AG04449 (cell line): ENCODE data around the gene RASSF8.

Experiments used
- CTCF ChIA-PET: fragments of 350-600 bp; formaldehyde crosslinking; extraction: SDS; loops from one replicate; lab custom pipeline; 2021; ENCODE audit warnings: antibody characterized with exemption; lab: Yijun Ruan, JAX
- POLR2A ChIA-PET: fragments of 400-600, 350-600 bp; formaldehyde crosslinking; extraction: SDS; loops from one replicate; lab custom pipeline; 2020; ENCODE audit warnings: antibody characterized with exemption, inconsistent platforms; lab: Yijun Ruan, JAX
- DNase-seq: peaks from one replicate; pipeline ENCODE4 v3.0.0-alpha.2; 2010; ENCODE audit warnings: low read depth, low spot score
- H3K4me3 ChIP-seq: 2 replicates; pipeline ENCODE4 v1.5.1; 2011; ENCODE audit warnings: low read depth, mild to moderate bottlenecking, control low read depth, low read length
- TF ChIP-seq, protein P1 (sequence below): IDR thresholded peaks from one replicate; pipeline ENCODE4 v1.5.1; 2011; ENCODE audit warnings: mild to moderate bottlenecking, moderate library complexity, low read length, control low read depth, inconsistent platforms; ENCODE audit not compliant: insufficient read depth; ENCODE audit errors: missing control alignments

The RASSF8 gene

DNA sequence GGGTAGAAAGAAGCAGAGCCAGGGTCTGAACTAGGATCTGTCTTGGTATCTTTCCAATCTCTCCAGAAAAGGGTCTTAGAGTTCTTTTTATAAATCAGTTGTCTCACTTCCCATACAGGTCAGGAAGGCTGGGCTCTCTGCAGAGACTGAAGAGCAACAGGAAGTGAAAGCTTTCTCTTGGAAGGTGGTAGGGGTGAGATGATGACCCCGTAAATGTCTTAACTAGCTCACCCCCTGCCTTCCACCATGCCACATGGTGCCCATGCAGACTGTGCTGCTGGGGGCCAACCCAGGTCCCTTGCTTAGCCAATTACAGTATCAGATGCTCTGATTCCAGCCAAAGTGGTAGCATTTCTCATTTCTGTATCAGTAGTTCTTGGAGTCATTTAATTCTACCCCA lies 17.6 kb upstream of the RASSF8 start:
- no peak for DNase-seq
- TF ChIP-seq, protein P1, sequence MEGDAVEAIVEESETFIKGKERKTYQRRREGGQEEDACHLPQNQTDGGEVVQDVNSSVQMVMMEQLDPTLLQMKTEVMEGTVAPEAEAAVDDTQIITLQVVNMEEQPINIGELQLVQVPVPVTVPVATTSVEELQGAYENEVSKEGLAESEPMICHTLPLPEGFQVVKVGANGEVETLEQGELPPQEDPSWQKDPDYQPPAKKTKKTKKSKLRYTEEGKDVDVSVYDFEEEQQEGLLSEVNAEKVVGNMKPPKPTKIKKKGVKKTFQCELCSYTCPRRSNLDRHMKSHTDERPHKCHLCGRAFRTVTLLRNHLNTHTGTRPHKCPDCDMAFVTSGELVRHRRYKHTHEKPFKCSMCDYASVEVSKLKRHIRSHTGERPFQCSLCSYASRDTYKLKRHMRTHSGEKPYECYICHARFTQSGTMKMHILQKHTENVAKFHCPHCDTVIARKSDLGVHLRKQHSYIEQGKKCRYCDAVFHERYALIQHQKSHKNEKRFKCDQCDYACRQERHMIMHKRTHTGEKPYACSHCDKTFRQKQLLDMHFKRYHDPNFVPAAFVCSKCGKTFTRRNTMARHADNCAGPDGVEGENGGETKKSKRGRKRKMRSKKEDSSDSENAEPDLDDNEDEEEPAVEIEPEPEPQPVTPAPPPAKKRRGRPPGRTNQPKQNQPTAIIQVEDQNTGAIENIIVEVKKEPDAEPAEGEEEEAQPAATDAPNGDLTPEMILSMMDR: no peak
- ChIA-PET CTCF (interaction anchor here (1.5 kb wide), 1 partner anchor 504 kb away, joined by 3 read pairs; no protein-coding TSS in a partner anchor), POLR2A (no interaction called here)
- no peak overlapping the region for H3K4me3 ChIP-seq

DNA sequence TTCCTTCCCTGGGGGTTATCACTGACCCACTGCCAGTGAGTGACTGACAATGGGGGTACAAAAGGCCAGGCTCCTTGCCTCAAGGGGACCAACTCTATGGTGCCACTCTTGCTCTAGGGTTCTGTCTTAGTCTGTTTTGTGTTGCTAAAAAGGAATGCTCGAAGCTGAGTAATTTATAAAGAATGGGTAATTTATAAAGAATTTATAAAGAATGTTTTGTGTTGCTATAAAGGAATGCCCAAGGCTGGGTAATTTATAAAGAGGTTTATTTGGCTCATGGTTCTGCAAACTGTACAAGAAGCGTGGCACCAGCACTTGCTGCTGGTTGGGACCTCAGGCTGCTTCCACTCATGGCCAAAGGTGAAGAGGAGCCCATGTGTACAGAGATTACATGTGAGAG lies 15.8 kb upstream of the RASSF8 start:
- H3K4me3 ChIP-seq: no peak overlapping the region
- ChIA-PET CTCF (interaction anchor here (0.8 kb wide), 1 partner anchor 86 kb away, joined by 3 read pairs; no protein-coding TSS in a partner anchor), POLR2A (no interaction called here)
- DNase-seq: no peak
- TF ChIP-seq, protein P1: no peak

DNA sequence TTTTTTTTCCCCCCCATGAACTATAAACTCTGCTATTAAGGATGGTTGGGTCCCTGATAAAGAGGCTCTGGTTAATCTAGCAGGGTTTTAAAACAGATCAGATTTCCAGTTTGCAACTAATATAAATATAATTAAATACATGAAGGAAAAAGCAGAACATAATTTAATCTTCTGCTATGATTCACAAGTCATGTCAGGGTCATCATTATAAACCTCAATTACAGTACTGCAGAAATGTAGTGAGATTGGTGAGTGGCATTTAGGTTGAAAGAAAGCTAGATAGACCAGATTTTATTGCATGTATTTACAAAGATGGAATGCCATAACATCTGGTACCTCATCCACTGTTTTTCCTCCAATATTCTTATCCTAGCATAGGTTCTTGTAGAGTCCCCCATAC lies 14.5 kb upstream of the RASSF8 start:
- POLR2A ChIA-PET: no interaction called here
- TF ChIP-seq, protein P1: no peak
- no peak overlapping the region for H3K4me3 ChIP-seq
- CTCF ChIA-PET: no interaction called here
- no peak for DNase-seq

DNA sequence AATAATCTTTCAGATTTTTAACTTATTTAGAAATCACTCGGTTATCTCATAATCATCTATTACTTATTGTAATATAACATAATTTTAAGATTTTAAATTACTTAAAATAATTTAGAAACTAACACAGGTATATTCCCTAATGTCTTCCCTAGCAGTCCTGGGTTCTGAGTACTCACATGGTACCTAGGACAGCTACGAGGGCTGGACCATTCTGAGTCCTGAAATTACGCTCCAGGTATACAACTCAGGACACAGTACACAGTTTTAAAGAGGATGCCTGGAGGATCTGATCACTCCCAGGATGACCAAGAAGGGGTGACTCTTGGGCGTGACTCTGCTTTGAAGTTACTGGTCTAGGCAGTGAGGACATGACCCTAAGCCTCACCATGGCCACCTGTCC lies 9.1 kb upstream of the RASSF8 start:
- ChIA-PET CTCF (no interaction called here), POLR2A (interaction anchor here (1.1 kb wide), 1 partner anchor 10 kb away, joined by 4 read pairs; no protein-coding TSS in a partner anchor)
- TF ChIP-seq, protein P1: no peak

DNA sequence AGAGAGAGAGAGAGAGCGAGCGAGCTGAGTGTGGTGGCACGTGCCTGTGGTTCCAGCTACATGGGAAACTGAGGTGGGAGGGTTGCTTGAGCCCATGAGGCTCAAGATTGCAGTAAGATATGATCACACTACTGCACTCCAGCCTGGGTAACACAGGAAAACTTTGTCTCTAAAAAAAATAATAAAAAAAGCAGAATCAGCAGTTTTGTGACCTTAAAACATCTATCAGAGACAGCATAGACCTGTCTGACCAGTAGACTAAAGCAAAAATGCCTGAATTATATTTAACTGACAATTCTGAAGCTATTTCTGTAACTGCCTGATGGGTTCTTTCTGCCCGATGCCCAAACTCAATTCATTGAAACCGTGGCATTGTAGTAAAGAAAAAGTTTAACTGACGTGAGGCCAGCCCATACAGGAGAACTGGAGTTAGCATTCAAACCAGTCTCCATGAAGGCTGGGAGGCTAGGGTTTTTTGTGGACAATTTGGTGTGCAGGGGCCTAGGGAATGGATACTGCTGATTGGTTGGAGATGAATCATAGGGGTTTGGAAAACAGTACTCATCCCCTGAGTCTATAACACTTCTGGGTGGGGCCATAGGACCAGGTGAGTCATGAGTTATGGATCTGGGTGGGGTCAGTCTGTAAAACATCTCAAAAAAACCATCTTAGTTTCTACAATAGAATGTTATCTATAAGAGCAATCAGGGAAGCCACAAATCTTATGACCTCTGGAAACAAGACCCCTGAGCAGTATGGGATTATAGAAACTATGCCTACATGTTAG lies 8.0 kb upstream of the RASSF8 start:
- TF ChIP-seq, protein P1: no peak
- CTCF ChIA-PET: no interaction called here
- H3K4me3 ChIP-seq: no peak overlapping the region
- DNase-seq: no peak
- POLR2A ChIA-PET: interaction anchor here (1.1 kb wide), 1 partner anchor 9 kb away, joined by 4 read pairs; no protein-coding TSS in a partner anchor

More for the DNA sequence above, 9.1 kb upstream of the RASSF8 start:
- no peak overlapping the region for H3K4me3 ChIP-seq
- no peak for DNase-seq

DNA sequence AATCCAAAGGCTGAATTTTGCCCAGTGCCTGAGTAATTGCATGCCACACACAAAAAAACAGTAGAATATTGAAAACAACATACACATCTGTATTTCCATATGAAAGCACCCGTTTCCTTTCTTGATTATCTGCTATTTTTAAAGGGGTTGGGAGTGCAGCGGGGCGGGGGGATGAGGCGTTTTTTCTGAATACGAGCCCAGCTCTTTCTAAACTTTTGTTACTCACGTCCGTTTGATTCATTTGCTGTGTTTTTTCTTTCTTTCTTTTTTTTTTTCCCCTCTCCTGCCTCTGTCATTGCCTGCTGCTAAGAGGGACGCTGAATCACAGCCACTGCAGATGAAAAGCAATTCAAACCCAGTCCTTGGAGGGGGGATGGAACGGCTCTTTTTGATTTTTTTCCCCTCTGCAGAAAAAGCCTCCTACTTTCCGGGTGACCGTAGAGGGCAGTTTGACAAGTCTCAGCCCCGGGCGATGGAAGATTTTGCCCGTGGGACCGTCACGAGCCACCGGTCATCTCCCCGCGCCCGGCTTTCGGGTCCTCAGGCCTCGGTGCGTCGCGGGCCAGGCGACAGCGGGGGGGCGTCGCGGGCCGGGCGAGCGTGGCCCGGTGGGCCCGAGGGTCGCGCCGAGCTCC lies 572 bp upstream of the RASSF8 start:
- TF ChIP-seq, protein P1: no peak
- ChIA-PET POLR2A (interaction anchor here (1.0 to 2.5 kb wide), 4 partner anchors 36 to 75 kb away, joined by 3 to 12 read pairs (median 4); no protein-coding TSS in a partner anchor), CTCF (interaction anchor here (0.6 to 2.5 kb wide), 7 partner anchors 35 to 522 kb away, joined by 3 to 14 read pairs (median 4); no protein-coding TSS in a partner anchor)
- peak overlapping the region; percentile 67 for H3K4me3 ChIP-seq
- no peak for DNase-seq
